Measurements from ENCODE around the gene PCNX1.
"Not testable (repeated sequence)": the region's sequence is repeated elsewhere in the genome, so short reads cannot be mapped to it uniquely, and the experiment has no call there.

DNA sequence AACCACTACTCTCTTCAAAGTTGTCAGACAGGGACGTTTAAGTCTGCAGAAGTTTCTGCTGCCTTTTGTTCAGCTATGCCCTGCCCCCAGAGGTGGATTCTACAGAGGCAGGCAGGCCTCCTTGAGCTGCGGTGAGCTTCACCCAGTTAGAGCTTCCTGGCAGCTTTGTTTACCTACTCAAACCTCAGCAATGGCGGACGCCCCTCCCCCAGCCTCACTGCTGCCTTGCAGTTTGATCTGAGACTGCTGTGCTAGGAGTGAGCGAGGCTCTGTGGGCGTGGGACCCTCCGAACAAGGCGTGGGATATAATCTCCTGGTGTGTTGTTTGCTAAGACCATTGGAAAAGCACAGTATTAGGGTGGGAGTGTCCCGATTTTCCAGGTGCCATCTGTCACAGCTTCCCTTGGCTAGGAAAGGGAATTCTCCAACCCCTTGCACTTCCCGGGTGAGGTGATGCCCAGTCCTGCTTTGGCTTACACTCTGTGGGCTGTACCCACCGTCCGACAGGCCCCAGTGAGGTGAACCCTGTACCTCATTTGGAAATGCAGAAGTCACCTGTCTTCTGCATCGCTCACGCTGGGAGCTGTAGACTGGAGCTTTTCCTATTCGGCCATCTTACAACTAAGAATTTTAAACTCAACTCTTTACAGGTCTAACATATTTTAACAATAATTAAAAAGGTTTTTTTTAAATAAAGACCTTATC is 34.5 kb downstream of the PCNX1 start:
- TF ChIP-seq, protein P1, sequence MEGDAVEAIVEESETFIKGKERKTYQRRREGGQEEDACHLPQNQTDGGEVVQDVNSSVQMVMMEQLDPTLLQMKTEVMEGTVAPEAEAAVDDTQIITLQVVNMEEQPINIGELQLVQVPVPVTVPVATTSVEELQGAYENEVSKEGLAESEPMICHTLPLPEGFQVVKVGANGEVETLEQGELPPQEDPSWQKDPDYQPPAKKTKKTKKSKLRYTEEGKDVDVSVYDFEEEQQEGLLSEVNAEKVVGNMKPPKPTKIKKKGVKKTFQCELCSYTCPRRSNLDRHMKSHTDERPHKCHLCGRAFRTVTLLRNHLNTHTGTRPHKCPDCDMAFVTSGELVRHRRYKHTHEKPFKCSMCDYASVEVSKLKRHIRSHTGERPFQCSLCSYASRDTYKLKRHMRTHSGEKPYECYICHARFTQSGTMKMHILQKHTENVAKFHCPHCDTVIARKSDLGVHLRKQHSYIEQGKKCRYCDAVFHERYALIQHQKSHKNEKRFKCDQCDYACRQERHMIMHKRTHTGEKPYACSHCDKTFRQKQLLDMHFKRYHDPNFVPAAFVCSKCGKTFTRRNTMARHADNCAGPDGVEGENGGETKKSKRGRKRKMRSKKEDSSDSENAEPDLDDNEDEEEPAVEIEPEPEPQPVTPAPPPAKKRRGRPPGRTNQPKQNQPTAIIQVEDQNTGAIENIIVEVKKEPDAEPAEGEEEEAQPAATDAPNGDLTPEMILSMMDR (conservative IDR thresholded peaks at IDR 0.05; ENCODE audit: low read depth, low read length) = not testable (repeated sequence)
- TF ChIP-seq USF2 (IDR thresholded peaks at IDR 0.05; ENCODE audit: low read depth, low read length); RFX5 (IDR thresholded peaks at IDR 0.05; ENCODE audit: low read depth, low read length); POLR2A (IDR thresholded peaks at IDR 0.05; ENCODE audit: low read depth, low read length); CEBPB (IDR thresholded peaks at IDR 0.05; ENCODE audit: low read depth, low read length); BHLHE40 (IDR thresholded peaks at IDR 0.05; ENCODE audit: low read depth, low read length); RCOR1 (IDR thresholded peaks at IDR 0.05; ENCODE audit: insufficient replicate concordance, low read length); MAFK (IDR thresholded peaks at IDR 0.05; ENCODE audit: low read depth, low read length): not testable (repeated sequence)
